H1 (cell line): ENCODE data around the gene ENTPD8. TPM values are rescaled to one million over a fixed set of nuclear protein-coding genes. Genes with fewer than 3 reads are reported as not detected.

ENCODE experiments used
- polyA plus RNA-seq, 7 experiments: library from polyadenylated mRNA; depleted of rRNA in 3 of 7; stranded (reverse) in 5 of 7; unstranded in 2 of 7; fragments of >200 nt in 5 of 7; fragments of 200-250 nt in 2 of 7; gene quantifications; 1 replicate in 5 of 7; 2 replicates in 1 of 7; 4 replicates in 1 of 7; pipeline versions ENCODE4 v1.2.1 to v1.2.3, GENCODE V29; 2011 to 2013; ENCODE audit warnings: missing spikeins in 2 of 7, mixed read lengths in 2 of 7
- total RNA-seq: library from RNA; stranded (reverse); fragmentation: NEBNext Ultra II Directional; extraction: Animal tissue kit (Norgen Biotek cat#: 25700); gene quantifications from 2 replicates; pipeline ENCODE4 v1.2.1, GENCODE V29; 2021
- TF ChIP-seq, protein P1 (sequence below), 3 experiments: IDR thresholded peaks; 1 replicate in 2 of 3; 2 replicates in 1 of 3; pipeline versions ENCODE4 v1.5.1 to v1.6.1; 2011; ENCODE audit warnings: low read length in 3 of 3, mild to moderate bottlenecking in 3 of 3, inconsistent platforms in 2 of 3, low read depth in 1 of 3, moderate library complexity in 1 of 3; ENCODE audit not compliant: insufficient read depth in 1 of 3; ENCODE audit errors: control extremely low read depth in 1 of 3

ENTPD8 gene
- total and polyA plus RNA-seq, 2 of the 8 experiments (the other 6 are each of a cell fraction or from before 2014, with no cell fraction given) = 0.48 to 0.51 TPM

DNA sequence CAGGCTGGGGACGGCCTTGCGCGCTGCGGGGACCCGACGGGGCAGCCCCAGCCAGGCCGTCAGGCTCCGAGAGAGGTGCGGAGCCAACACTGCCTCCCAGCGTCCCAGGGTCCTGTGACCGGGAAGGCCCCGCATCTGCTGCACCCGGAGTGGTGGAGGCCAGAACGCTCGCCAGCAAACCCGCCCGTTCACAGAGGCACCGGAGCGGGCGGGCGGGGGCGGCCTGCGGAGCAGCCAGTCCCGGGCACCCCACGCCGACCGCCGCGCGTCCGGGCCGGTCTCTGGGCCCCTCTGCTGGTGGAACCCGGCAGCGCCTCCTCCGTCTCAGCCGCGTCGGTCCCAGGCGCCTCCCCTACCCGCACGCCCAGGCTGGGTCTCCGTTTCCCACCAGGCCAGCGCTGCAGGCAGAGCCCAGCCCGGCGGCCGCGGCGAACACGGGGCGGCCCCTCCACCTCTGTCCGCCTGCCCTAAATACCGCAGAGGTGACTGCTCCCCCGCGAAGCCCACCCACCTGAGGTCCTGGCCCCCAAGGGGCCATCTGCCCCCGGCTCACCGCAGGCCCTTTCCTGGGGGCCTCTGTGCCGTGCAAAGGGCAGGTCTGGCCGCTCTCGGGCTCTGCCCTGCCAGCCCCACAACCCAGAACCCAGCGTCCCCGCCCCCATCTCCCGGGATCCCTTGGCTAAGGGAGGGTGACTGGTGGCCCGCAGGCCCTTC is 34.1 kb downstream of the ENTPD8 start (continued):
- TF ChIP-seq, protein P1, sequence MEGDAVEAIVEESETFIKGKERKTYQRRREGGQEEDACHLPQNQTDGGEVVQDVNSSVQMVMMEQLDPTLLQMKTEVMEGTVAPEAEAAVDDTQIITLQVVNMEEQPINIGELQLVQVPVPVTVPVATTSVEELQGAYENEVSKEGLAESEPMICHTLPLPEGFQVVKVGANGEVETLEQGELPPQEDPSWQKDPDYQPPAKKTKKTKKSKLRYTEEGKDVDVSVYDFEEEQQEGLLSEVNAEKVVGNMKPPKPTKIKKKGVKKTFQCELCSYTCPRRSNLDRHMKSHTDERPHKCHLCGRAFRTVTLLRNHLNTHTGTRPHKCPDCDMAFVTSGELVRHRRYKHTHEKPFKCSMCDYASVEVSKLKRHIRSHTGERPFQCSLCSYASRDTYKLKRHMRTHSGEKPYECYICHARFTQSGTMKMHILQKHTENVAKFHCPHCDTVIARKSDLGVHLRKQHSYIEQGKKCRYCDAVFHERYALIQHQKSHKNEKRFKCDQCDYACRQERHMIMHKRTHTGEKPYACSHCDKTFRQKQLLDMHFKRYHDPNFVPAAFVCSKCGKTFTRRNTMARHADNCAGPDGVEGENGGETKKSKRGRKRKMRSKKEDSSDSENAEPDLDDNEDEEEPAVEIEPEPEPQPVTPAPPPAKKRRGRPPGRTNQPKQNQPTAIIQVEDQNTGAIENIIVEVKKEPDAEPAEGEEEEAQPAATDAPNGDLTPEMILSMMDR (IDR thresholded peaks at IDR 0.05; ENCODE audit: control extremely low read depth in 1 of 3, insufficient read depth in 1 of 3, low read depth in 1 of 3, low read length in 3 of 3) = peak; percentile 75 to 90 (median 81)
